Fibroblast of skin of left quadriceps (primary cell): ENCODE results near the gene PRPF38B.

ENCODE experiments used
- DNase-seq, 2 experiments: peaks; one replicate each; pipeline ENCODE4 v3.0.0-alpha.2; 2013; ENCODE audit warnings: low read depth in 2 of 2

The PRPF38B gene

DNA sequence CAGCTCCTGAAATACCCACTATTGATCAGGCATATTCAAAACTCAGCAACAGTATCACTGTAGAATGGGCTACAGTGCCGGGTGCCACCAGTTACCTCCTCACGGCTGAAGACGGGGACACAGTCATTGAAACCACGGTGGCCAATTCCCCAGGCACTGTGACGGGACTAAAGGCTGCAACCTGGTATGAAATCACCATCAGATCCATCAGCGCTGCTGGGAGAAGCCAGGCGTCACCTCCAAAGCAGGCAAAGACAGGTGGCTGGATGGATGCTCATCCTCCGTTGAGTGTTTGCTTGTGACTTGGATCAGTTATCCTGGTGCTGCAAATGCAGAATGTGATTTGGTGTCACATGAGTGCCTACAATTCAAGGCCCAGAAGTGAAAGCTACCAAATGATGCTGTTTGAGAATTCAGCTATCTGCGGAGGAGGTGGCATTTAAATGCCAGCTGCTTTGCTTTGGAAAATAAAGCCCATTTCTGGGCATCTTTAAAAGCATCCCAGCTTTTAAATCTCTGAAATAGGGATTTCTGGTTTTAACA lies 25.7 kb downstream of the PRPF38B start:
- DNase-seq: no peak

DNA sequence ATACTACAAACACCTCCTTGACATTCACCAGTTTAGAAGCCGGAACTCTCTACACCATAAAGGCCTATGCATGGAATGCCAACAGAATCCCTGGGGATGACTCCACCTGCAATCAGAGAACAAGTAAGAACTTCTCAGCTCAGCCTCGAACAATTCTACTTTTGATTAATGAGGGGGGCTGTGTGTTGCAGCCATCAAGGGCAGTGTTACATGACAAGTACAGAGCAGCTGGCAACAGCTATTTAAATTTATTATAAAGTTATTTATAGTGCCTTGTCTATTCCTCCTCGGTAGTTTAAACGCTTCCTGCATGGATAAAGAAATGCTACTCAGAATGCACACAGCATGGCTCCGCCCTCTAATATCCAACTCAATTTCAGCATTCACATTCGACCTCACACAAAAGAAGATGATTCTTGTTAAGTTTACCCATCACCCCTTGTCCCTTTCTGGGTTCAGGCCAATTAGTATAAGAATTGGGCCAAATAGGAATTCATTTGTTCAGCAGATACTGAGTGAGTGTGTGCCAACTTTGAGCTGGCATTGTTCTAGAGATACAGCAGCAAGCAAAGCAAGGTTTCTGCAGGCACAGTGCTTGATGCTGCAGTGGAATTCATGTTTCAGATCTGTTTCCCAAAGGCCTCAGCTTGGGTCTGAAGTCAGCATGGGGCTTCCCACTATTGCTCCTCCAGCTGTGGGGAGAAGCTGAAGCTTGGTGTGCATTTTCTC lies 27.0 kb downstream of the PRPF38B start:
- no peak for DNase-seq

DNA sequence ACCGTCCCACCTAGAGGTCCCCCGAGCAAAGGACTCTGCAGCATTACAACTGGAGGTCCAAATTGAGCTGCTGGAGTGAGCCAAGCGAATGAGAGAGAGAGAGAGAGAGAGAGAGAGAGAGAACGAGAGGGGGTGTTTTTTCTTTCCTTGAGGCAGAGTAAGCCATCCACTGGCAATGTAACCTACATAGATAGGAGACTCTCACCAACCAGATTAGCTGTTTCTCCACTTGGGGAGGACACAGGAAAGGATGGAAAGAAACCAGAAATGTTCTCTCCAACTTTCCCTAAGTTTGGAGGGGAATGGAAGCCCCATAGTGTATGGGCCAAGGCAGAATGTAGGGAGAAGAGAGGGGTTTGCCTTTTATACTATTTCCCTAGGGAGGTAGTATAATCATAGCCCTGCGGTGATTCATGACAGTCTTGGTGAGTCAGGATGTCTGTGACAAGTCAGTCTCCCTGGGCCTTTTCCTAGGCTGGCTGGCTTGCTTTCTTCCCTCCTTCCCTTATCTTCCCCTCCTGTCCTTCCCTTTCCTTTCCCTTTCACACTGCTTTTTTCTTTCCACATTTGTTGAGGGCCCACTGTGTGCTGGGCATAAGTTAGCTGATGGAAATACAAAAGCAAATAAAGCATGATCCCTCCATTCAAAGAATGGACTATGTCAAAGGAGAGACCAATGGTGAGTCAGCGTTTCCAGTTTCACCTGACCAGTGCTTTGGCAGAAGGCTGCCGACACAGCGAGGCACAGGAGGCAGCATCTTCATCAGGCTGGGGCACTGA lies 27.7 kb downstream of the PRPF38B start:
- DNase-seq: peak; percentile 56 to 68

DNA sequence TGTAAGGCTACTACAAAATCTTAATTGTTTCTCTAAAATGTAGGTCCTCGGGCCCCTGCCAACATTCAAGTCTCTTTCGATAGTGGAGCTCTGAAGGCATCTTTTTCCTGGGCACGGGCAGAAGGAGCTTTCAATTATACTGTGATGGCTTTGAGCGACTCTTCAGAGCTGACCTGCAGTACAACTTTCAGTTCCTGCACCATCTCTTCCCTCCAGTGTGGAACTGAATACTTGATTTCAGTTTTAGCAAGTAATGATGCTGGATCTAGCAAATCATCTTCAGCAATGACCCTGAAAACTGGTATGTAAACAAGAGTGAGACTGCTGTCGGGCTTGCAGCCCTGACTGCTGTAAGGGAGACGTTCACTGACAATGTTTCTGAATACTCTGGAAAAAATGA lies 30.2 kb downstream of the PRPF38B start:
- no peak for DNase-seq

DNA sequence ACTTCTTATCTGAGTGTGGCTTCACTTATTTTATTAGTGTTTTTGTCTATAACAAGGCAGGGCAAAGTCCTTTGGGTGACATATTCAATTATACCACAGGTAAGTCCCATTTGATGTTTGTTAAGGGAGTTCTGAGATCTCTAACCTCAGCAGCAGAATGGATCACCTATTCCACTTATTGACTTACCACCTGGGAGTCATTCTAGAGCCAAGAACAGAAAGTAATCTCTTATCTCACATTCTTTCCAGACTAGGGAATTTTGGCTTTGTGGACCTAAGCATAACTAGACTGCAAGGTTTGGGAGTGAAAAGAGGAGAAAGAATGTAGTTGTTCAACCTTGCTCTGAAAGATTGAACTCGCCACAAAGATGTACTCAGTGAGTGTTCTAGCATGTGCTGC lies 33.8 kb downstream of the PRPF38B start:
- no peak for DNase-seq

DNA sequence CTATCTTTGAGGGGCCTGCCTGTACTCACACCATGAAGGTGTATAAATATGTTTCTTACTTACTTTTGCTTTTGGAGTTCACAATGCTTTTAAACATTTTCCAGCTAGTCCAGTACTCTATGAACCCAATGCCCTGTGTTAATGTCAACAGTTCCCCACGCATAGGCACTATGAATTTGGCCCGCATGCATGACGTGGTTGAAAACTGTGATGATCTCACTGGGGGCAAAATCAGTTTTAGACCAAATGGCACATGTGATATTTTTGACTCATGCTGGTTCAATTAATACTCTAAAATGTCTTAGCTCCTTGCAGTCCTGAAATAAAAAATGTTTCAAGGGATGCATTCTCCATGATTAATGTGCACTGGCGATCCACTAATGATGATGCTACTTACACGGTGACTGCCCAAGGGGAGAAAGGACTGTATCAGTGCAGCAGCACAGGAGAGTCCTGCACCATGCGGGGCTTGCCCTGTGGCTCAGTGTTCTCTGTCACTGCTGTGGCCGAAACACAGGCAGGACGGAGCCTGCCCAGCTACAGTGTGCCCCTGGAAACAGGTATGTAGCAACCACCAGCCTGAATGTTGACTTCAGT lies 36.3 kb downstream of the PRPF38B start:
- no peak for DNase-seq

DNA sequence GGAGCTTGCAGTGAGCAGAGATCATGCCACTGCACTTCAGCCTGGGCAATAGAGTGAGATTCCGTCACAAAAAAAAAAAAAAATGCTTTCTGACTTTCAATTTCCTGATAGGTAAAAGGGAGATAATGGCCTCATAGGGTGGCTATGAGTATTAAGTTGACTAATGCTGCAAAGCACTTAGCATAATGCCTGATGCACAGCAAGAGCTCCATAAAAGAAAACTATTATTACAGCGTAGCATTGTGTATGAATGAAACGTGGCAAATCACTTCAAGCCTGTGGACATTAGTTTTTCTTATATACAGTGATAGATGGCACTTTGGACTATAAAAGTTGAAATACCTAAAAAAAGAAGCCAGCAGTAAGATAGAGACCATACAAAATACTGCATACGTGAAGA lies 37.4 kb downstream of the PRPF38B start:
- DNase-seq: no peak

DNA sequence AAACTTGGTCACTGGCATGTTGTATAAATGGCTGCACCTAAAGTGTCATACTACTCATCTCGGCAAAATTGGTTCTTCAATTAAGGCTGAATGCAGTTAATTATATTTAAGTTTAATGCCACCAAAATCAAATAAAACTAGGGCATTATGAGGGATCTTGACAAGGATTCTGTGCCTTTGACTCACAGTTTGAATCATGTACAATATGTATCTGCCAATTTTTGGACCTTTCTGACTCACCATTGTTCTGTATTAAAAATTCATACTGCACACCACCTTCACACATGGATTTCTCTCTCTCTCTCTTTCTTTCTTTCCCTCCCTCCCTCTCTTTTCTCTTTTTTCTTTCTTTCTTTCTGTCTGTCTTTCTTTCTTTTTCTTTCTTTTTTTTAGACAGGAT lies 40.3 kb downstream of the PRPF38B start:
- DNase-seq: no peak

DNA sequence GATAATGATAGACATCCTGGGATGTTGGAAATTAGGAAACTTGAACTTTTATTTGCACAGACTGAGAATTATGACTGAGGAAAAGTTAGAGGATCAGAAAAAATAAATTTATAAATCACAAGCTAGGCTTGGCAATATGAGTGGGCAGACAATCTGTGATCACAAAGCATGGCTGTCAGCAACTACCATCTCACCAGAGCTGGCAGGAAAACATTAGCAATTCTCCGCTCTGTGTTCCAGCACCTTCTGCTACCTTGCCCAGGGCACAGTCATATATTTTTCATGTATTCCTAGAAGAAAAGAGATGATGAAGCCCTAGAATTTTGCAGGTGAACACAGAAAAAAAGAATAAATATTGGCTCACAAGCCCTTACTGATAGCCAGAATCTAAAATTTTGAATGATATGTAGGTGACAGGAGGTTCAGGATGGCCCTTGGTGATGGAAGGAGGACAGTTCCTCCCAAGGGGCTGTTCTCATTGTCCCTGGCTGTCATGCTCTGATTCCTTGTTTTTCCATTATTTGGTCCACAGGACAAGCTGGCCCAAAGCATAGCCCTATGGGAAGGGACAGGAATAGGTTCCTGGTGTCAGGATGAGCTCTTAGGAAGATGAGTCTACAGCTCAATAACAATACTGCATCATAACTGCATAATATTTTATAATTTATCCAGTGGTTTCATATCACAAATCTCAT lies 42.2 kb downstream of the PRPF38B start:
- no peak for DNase-seq

DNA sequence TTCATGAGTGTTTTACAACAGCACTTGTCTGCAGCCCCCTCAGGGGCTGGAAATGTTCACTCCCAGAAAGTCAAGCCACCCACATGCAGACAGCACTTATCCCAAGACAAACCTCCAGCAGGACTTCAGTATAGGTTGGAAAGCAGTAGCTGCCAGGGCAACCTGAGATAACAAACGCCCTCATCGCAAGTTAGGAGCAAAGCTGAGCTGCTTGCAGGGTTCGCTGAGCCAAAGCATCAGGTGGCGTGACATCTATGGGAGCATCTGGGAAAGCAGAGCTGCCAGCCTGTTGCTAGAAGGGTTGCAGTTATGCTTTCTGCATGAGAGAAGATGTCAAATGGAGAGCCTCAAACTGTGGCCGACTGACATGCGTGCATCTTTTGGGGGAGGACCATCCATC lies 50.1 kb downstream of the PRPF38B start:
- DNase-seq: no peak

DNA sequence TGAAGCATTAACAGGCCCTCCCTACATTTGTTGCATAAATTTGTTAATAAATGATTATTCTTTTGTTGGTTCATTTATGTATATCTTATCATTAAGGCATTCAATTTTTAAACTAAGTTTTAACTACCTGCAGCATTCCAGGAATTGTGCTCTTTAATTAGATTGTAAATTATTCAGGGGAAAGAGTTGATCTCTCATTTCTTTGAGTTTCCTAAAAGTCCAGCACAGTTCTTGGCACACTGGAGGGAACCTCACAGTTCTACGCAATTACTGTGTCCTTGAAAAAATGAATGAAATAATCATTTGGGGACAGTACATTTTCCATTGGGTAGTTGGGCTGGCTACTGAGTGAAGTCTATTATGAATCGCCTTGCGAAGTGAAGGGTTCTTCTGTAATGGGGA lies 53.9 kb downstream of the PRPF38B start:
- no peak for DNase-seq

DNA sequence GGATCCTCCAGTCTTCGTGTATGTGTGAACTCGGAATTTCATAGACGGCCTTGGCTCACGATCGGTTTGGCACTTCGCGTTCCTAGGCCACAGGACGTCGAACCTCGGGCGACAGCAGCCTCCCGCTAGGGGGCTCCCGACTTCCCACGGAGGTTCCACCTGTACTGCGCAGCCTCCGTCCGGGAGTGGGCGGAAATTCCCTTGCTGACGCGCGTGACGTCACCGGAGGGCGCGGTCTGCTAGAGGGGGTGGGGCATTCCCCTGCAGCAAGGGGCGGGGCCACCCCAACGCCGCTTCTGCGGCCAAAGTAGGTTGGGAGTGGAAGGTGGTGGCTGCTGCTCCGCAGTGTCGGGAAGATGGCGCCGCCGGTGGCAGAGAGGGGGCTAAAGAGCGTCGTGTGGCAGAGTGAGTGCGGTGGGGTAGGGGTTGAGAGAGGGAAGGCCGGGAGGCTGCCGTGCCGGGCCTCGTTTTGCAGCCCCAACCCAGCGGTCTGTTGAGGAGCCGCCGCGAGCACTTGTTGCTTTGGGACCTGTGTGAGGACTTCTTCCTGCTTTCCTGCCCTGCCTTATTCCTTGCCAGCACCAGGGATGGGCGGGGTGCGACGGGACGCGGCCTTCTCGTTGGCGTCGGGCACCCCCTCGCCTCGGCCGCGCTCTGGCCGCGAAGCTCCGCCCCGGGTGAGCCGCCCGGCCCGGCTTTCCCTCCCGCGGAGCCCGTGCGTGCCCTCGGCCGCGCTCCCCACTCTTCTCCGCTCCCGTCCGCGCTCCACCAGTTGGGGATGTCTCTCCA lies 54.5 kb downstream of the PRPF38B start, which contains the start of gene STXBP3:
Gene STXBP3, plus strand, starts transcription at position 293 of the 789 bp plus-strand sequence. Its CDS starts 64 bp downstream, at position 357.
- DNase-seq: peak; percentile 93 to 94

DNA sequence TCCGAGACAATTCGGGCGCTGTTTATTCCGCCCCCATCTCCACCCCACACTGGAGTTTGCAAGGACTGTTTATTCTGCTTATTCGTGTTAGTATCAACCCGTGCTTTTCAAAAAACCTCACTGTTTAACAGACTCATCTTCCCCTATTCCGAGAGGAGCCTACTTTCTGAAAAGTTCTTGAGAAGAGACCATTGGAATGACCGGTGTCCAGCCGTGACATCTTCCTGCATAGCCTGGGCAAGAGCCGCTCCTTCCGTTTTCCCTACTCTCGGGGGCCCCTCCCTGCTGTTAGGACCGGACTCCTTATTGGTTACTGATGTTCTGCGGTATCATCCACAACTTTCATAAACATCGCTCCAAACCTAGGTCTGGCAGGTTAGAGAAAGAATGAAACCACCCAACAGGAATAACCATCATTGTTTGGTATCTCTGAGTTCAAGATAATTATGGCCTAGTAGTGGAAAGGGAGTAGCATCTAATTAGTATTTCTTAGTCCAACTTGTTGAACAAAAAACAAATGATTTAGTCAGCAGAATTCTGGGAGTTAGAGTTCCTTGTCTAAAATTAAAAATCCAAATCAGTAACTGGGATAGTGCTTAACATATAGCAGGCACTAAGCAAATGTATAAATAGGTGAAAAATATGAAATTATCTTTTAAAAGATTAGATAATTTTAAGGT lies 55.2 kb downstream of the PRPF38B start:
- DNase-seq: peak; percentile 55 to 58

DNA sequence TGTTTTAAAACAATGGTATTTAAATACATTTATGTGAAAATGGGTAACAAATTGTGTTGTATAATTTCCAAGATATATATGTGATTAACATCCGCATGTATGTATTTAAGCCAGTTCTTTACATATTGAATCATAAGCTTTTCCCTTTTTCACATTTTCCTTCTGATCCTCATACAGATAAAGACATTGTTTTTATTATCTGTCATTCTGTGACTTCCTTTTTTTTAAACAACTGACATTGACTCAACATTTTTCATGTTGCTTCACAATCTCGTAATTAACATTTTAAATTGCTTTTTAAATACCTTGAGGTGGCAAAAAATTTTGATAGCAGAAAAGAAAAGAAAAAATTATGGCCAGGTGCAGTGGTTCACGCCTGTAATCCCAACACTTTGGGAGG lies 55.8 kb downstream of the PRPF38B start:
- no peak for DNase-seq

DNA sequence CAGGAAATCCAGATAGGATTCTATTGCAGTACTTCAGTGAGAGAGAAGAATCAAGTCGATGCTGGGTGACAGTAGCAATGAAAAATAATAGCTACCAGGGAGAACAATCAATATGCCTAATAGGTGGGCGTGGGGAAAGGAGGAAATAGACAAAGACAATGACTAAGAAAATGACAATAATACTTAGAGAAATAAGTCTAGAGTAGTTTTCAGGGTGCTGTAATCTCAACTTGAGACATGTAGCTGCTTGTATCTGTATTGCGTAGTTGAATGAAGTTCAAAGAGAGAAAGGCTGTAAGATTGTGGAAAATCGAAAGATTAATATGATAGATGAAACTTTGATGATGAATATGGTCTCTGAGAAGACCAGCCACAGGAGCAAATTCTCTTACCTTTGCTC lies 57.0 kb downstream of the PRPF38B start:
- DNase-seq: no peak

DNA sequence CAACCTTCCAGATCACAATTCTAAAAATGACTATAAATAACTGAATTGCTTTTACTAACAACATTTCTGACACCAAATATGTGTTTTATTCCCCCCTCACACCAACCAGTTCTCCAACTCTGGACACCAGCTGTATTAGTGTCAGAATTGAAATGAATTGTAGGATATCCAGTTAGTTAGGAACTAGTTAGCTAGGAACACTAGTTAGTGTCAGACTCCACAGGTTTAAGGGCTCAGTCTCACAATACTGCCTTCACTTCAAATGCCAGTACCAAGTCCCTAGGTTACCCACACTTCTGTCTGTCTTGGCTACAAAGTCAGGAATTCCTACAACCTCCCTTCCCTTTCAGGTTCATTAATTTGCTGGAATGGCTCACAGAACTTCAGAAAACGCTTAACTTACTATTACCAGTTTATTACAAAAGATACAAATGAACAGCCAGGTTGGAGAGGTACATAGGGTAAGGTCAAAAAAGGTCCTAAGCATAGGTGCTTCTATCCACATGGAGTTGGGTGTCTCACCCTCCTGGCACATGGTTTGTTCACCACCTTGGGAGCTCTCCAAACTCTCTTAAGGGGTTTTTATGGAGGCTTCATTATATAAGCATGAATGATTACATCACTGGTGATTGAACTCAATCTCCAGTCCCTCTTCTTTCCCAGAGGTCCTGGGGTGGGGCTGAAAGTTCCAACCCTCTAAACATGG lies 58.5 kb downstream of the PRPF38B start:
- no peak for DNase-seq
